OCI-LY7 (cell line): ENCODE results near the gene AOPEP. TPM values are rescaled to one million over a fixed set of nuclear protein-coding genes. Genes with fewer than 3 reads are reported as not detected.

Experiments
- BruUV-seq: library from RNA; stranded (reverse); fragments of 400-500 nt; replicated peaks from 2 replicates; lab custom pipeline; 2021; lab: Mats Ljungman, UMichigan
- CTCF ChIA-PET: fragments of 300-600 bp; sonication (Branson Sonifier 250); formaldehyde crosslinking; loops from one replicate; lab custom pipeline; 2022; ENCODE audit warnings: antibody characterized with exemption; ENCODE audit not compliant: unreplicated experiment; lab: Charles Lee
- POLR2A ChIA-PET: fragments of 300-600 bp; sonication (Branson Sonifier 250); formaldehyde crosslinking; loops from one replicate; lab custom pipeline; 2022; ENCODE audit warnings: antibody characterized with exemption; lab: Charles Lee
- DNase-seq: peaks from one replicate; pipeline ENCODE4 v3.0.0-alpha.2; 2015; ENCODE audit warnings: low spot score
- H2AFZ ChIP-seq: fragments of 200-600 bp; sonication (generic), shearing (Covaris generic); 2 replicates; pipeline ENCODE4 v1.6.1; 2014; ENCODE audit warnings: mild to moderate bottlenecking, antibody characterized with exemption, low read length, moderate library complexity
- H3K27ac ChIP-seq: fragments of 200-600 bp; sonication (generic); 2 replicates; pipeline ENCODE4 v1.5.1; 2014; ENCODE audit warnings: mixed run types, low read depth, mild to moderate bottlenecking, moderate library complexity, low read length, inconsistent platforms; ENCODE audit not compliant: poor library complexity, severe bottlenecking
- H3K36me3 ChIP-seq: fragments of 200-600 bp; sonication (generic); 2 replicates; pipeline ENCODE4 v1.6.1; 2014; ENCODE audit warnings: mild to moderate bottlenecking, antibody characterized with exemption, low read length, moderate library complexity, mixed read lengths; ENCODE audit not compliant: insufficient read depth
- H3K4me1 ChIP-seq: fragments of 200-600 bp; sonication (generic); 2 replicates; pipeline ENCODE4 v1.5.1; 2014; ENCODE audit warnings: mild to moderate bottlenecking, low read length; ENCODE audit not compliant: insufficient read depth, poor library complexity, severe bottlenecking
- H3K4me2 ChIP-seq: fragments of 200-600 bp; sonication (generic); 2 replicates; pipeline ENCODE4 v1.6.1; 2014; ENCODE audit warnings: mild to moderate bottlenecking, low read length
- H3K4me3 ChIP-seq: fragments of 200-600 bp; sonication (generic); 2 replicates; pipeline ENCODE4 v1.5.1; 2014; ENCODE audit warnings: mild to moderate bottlenecking, low read depth, low read length; ENCODE audit not compliant: poor library complexity, severe bottlenecking
- H3K79me2 ChIP-seq: fragments of 200-600 bp; sonication (generic); 2 replicates; pipeline ENCODE4 v1.6.1; 2016; ENCODE audit warnings: low read depth, mild to moderate bottlenecking, low read length, moderate library complexity, mixed read lengths; ENCODE audit not compliant: insufficient read depth
- H3K9me2 ChIP-seq: fragments of 200-600 bp; sonication (generic); 2 replicates; pipeline ENCODE4 v1.6.1; 2016; ENCODE audit warnings: mild to moderate bottlenecking, low read length, mixed read lengths; ENCODE audit not compliant: insufficient read depth
- H3K9me3 ChIP-seq: fragments of 200-600 bp; sonication (generic); 2 replicates; pipeline ENCODE4 v1.6.1; 2014; ENCODE audit warnings: mild to moderate bottlenecking, mixed run types, low read length, mixed read lengths
- H4K20me1 ChIP-seq: fragments of 200-600 bp; sonication (generic); 2 replicates; pipeline ENCODE4 v1.6.1; 2014; ENCODE audit warnings: mild to moderate bottlenecking, antibody characterized with exemption, low read length, moderate library complexity, mixed read lengths; ENCODE audit not compliant: insufficient read depth
- EZH2phosphoT487 ChIP-seq: fragments of 200-600 bp; sonication (generic); IDR thresholded peaks from 2 replicates; pipeline ENCODE4 v1.6.1; 2018; ENCODE audit warnings: low read depth, borderline replicate concordance, mild to moderate bottlenecking, mixed run types, antibody characterized with exemption, low read length, moderate library complexity, mixed read lengths
- intact Hi-C: fragments of 100-400 bp; cut with micrococcal nuclease; formaldehyde crosslinking; loops from one replicate; pipeline ENCODE4 v1.10.0; 2022; ENCODE audit not compliant: unreplicated experiment
- total RNA-seq, 2 experiments: library from RNA; depleted of rRNA in 1 of 2; stranded (reverse); fragments of >200 nt in 1 of 2; shearing (Covaris generic) in 1 of 2; gene quantifications; 2 replicates each; pipeline ENCODE4 v1.2.3, GENCODE V29; 2014 to 2022
- TF ChIP-seq, protein P1 (sequence below): fragments of 200-600 bp; sonication (generic); conservative IDR thresholded peaks from 2 replicates; pipeline ENCODE4 v1.5.1; 2014; ENCODE audit warnings: mild to moderate bottlenecking, antibody characterized with exemption, low read length, moderate library complexity, mixed read lengths

Gene AOPEP
- total RNA-seq, 2 experiments from 2014 or later, result 17.3 to 24.3 TPM

DNA sequence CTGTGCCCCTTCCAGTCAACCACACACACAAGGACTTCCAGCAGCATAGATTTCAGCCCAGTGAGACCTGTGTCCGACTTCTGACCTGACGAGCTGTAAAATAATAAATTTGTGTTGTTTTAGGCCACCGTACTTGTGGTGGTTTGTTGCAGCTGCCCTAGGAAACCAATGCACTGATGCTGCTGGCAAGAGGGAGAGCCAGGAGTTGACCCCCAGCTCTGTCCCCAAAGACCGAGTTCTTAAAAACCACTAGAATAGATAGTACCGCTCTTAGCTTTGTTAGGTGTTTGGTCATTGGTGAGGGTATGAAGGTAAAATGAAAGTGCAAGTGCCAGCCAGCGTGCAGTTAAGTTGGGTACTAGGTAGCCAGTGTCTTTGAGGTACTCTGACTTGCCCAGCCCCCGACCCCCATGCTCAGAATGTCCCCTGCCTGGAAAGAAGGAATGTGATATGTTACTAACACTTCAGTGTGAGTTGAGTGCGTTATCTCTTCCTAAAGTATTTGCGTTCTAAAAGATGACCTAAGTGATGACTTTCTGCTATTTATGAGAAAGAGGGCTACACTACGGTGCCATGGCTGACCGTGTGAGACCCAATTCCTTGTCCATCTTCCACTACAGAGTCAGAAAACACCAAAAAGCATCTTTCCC is 185.6 kb downstream of the AOPEP start:
- H3K4me1 ChIP-seq, result no peaks in the 10 kb centered on the region
- H3K4me2 ChIP-seq, result no peak overlapping the region
- intact Hi-C loops, result no loop called here
- no peaks in the 10 kb centered on the region for H3K9me3 ChIP-seq
- BruUV-seq, result no TSS peak
- H3K36me3 ChIP-seq, result no peaks in the 10 kb centered on the region
- ChIA-PET POLR2A (no interaction called here), CTCF (no interaction called here)
- no peaks in the 10 kb centered on the region for H4K20me1 ChIP-seq
- no peaks in the 10 kb centered on the region for H3K79me2 ChIP-seq
- no peak overlapping the region for H3K27ac ChIP-seq
- no peak overlapping the region for H2AFZ ChIP-seq
- no peak overlapping the region for H3K4me3 ChIP-seq
- no peak for DNase-seq
- TF ChIP-seq, protein P1, sequence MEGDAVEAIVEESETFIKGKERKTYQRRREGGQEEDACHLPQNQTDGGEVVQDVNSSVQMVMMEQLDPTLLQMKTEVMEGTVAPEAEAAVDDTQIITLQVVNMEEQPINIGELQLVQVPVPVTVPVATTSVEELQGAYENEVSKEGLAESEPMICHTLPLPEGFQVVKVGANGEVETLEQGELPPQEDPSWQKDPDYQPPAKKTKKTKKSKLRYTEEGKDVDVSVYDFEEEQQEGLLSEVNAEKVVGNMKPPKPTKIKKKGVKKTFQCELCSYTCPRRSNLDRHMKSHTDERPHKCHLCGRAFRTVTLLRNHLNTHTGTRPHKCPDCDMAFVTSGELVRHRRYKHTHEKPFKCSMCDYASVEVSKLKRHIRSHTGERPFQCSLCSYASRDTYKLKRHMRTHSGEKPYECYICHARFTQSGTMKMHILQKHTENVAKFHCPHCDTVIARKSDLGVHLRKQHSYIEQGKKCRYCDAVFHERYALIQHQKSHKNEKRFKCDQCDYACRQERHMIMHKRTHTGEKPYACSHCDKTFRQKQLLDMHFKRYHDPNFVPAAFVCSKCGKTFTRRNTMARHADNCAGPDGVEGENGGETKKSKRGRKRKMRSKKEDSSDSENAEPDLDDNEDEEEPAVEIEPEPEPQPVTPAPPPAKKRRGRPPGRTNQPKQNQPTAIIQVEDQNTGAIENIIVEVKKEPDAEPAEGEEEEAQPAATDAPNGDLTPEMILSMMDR, result no peak
- no peak for TF ChIP-seq EZH2phosphoT487
- H3K9me2 ChIP-seq, result no peaks in the 10 kb centered on the region

GRCh38 chr9:94912700-94913249 is 186.3 kb downstream of the AOPEP start:
- CTCF ChIA-PET, result no interaction called here
- Histone ChIP-seq H2AFZ (no peak overlapping the region), H3K79me2 (no peaks in the 10 kb centered on the region), H3K4me1 (no peaks in the 10 kb centered on the region), H3K27ac (no peak overlapping the region), H3K4me2 (no peak overlapping the region), H4K20me1 (no peaks in the 10 kb centered on the region), H3K9me2 (no peaks in the 10 kb centered on the region), H3K36me3 (no peaks in the 10 kb centered on the region), H3K9me3 (no peaks in the 10 kb centered on the region), H3K4me3 (no peak overlapping the region)
- POLR2A ChIA-PET, result no interaction called here
- DNase-seq, result no peak
- no peak for TF ChIP-seq EZH2phosphoT487
- TF ChIP-seq, protein P1, result no peak
- intact Hi-C loops, result no loop called here
- no TSS peak for BruUV-seq

GRCh38 chr9:94913550-94913949 is 187.1 kb downstream of the AOPEP start:
- BruUV-seq, result no TSS peak
- no peak for TF ChIP-seq EZH2phosphoT487
- TF ChIP-seq, protein P1, result no peak
- Histone ChIP-seq H3K27ac (no peak overlapping the region), H3K36me3 (no peaks in the 10 kb centered on the region), H3K4me3 (no peak overlapping the region), H3K4me1 (no peaks in the 10 kb centered on the region), H4K20me1 (no peaks in the 10 kb centered on the region), H2AFZ (no peak overlapping the region), H3K79me2 (no peaks in the 10 kb centered on the region), H3K4me2 (no peak overlapping the region), H3K9me3 (no peaks in the 10 kb centered on the region), H3K9me2 (no peaks in the 10 kb centered on the region)
- DNase-seq, result no peak
- intact Hi-C loops, result no loop called here
- ChIA-PET CTCF (no interaction called here), POLR2A (no interaction called here)
